HepG2 (cell line): ENCODE data around the gene CD101. TPM values are rescaled to one million over a fixed set of nuclear protein-coding genes. Genes with fewer than 3 reads are reported as not detected.

Source experiments
- ATAC-seq: fragments of 200-7000 bp; cut with Tn5 transposase; 3 replicates; pipeline ENCODE4 v1.9.1; 2020; ENCODE audit warnings: mild to moderate bottlenecking, moderate library complexity
- BruUV-seq: library from RNA; stranded (reverse); fragments of 400-500 nt; replicated peaks from 2 replicates; lab custom pipeline; 2021; lab: Mats Ljungman, UMichigan
- CTCF ChIA-PET: fragments of 300-600 bp; formaldehyde crosslinking; extraction: SDS; loops from one replicate; lab custom pipeline; 2021; ENCODE audit warnings: low total read pairs, inconsistent platforms, low intra/inter-chr PET ratio; lab: Yijun Ruan, JAX
- POLR2A ChIA-PET: fragments of 350-600 bp; sonication (Branson Sonifier 250); formaldehyde crosslinking; loops from one replicate; lab custom pipeline; 2020; ENCODE audit warnings: antibody characterized with exemption, inconsistent platforms; lab: Yijun Ruan, JAX
- DNase-seq: peaks from one replicate; pipeline ENCODE4 v3.0.0-alpha.2; 2015; ENCODE audit warnings: low spot score
- FAIRE-seq: peaks from 3 replicates; lab custom pipeline; 2011; peaks lifted over from hg19 to GRCh38; lab: Jason Lieb, UNC
- H2AFZ ChIP-seq: one replicate; pipeline ENCODE4 v1.6.1; 2011; ENCODE audit warnings: low read length, inconsistent platforms
- H3K27ac ChIP-seq: fragments of 300-600 bp; 3 replicates; pipeline ENCODE4 v1.8.0; 2011; ENCODE audit warnings: mixed run types, mild to moderate bottlenecking, mixed read lengths, low read length, inconsistent platforms; ENCODE audit not compliant: insufficient read depth; ENCODE audit errors: extremely low read length
- H3K27me3 ChIP-seq, 2 experiments: fragments of 200-600 bp in 1 of 2; 2 replicates in 1 of 2; 3 replicates in 1 of 2; pipeline versions ENCODE4 v1.6.0 to v1.8.0; 2011; ENCODE audit warnings: low read length in 2 of 2, mild to moderate bottlenecking in 2 of 2, moderate library complexity in 2 of 2, inconsistent platforms in 1 of 2; ENCODE audit not compliant: insufficient read depth in 2 of 2, control insufficient read depth in 1 of 2
- H3K36me3 ChIP-seq, 2 experiments: fragments of 200-600 bp in 1 of 2; replicated peaks in 1 of 2; 2 replicates in 1 of 2; 3 replicates in 1 of 2; pipeline versions ENCODE4 v1.5.1 to v1.8.0; 2011; ENCODE audit warnings: low read length in 2 of 2, inconsistent platforms in 1 of 2; ENCODE audit not compliant: insufficient read depth in 2 of 2, control insufficient read depth in 1 of 2
- H3K4me1 ChIP-seq: 2 replicates; pipeline ENCODE4 v1.5.1; 2012; ENCODE audit warnings: low read length, inconsistent platforms; ENCODE audit not compliant: insufficient read depth
- H3K4me2 ChIP-seq: 2 replicates; pipeline ENCODE4 v1.6.0; 2011; ENCODE audit warnings: low read depth, low read length, inconsistent platforms
- H3K4me3 ChIP-seq, 3 experiments: fragments of 200-600 bp in 1 of 3; sonication (generic), shearing (Covaris generic) in 1 of 3; replicated peaks in 1 of 3; 2 replicates each; pipeline ENCODE4 v1.5.1; 2011 to 2016; ENCODE audit warnings: low read length in 3 of 3, inconsistent platforms in 2 of 3, low read depth in 2 of 3, mild to moderate bottlenecking in 2 of 3, control low read depth in 1 of 3, mixed read lengths in 1 of 3; ENCODE audit not compliant: insufficient read depth in 1 of 3
- H3K79me2 ChIP-seq: one replicate; pipeline ENCODE4 v1.6.1; 2011; ENCODE audit warnings: low read length, inconsistent platforms; ENCODE audit not compliant: insufficient read depth
- H3K9ac ChIP-seq: 2 replicates; pipeline ENCODE4 v1.6.0; 2011; ENCODE audit warnings: mild to moderate bottlenecking, low read depth, low read length, inconsistent platforms; ENCODE audit not compliant: insufficient read depth
- H3K9me3 ChIP-seq: 2 replicates; pipeline ENCODE4 v1.5.1; 2012; ENCODE audit warnings: mild to moderate bottlenecking, low read length
- H4K20me1 ChIP-seq: 2 replicates; pipeline ENCODE4 v1.6.0; 2011; ENCODE audit warnings: inconsistent platforms, mild to moderate bottlenecking, low read length, moderate library complexity; ENCODE audit not compliant: insufficient read depth
- ZNF224 ChIP-seq: sonication (generic); formaldehyde crosslinking; IDR thresholded peaks from 2 replicates; pipeline ENCODE4 v1.5.0; 2020; ENCODE audit warnings: mild to moderate bottlenecking, missing genetic modification reagents
- ZNF530 ChIP-seq: sonication (generic); formaldehyde crosslinking; IDR thresholded peaks from 2 replicates; pipeline ENCODE4 v1.5.0; 2020; ENCODE audit warnings: low read depth, mild to moderate bottlenecking, missing genetic modification reagents
- WGBS: methylation state at CpG from one replicate; pipeline ENCODE4 v1.1.6; 2017; ENCODE audit warnings: low lambda C conversion rate; 5-methylcytosine and 5-hydroxymethylcytosine counted together
- in situ Hi-C: cut with HindIII; loops from 2 replicates; pipeline ENCODE4 v1.10.0; 2017; ENCODE audit warnings: low pct_unique_long_range_greater_than_20kb; ENCODE audit not compliant: extremely low pct_ligation_motif_present
- intact Hi-C: fragments of 100-400 bp; cut with micrococcal nuclease; formaldehyde crosslinking; loops from one replicate; pipeline ENCODE4 v1.10.0; 2022; ENCODE audit not compliant: unreplicated experiment
- polyA plus RNA-seq, 8 experiments: library from polyadenylated mRNA; depleted of rRNA in 3 of 8; stranded (reverse) in 7 of 8; unstranded in 1 of 8; fragments of >200 nt; fragmentation: Illumina TruSeq in 4 of 8; extraction: Trizol in 4 of 8; gene quantifications; 2 replicates each; pipeline versions ENCODE4 v1.2.1 to v1.2.3, GENCODE V29; 2011 to 2016; ENCODE audit warnings: low read depth in 4 of 8, missing spikeins in 1 of 8, mixed read lengths in 1 of 8; ENCODE audit not compliant: insufficient read depth in 1 of 8
- total RNA-seq, 5 experiments: library from RNA; depleted of rRNA; stranded (reverse); fragments of >200 nt; fragmentation: Illumina TruSeq; extraction: Trizol; gene quantifications; 2 replicates each; pipeline ENCODE4 v1.2.3, GENCODE V29; 2016; ENCODE audit warnings: low read depth in 1 of 5

The CD101 gene
- total and polyA plus RNA-seq, 2 of the 13 experiments (the other 11 are each of a cell fraction or from before 2014, with no cell fraction given), result 0.05 to 0.09 TPM

DNA sequence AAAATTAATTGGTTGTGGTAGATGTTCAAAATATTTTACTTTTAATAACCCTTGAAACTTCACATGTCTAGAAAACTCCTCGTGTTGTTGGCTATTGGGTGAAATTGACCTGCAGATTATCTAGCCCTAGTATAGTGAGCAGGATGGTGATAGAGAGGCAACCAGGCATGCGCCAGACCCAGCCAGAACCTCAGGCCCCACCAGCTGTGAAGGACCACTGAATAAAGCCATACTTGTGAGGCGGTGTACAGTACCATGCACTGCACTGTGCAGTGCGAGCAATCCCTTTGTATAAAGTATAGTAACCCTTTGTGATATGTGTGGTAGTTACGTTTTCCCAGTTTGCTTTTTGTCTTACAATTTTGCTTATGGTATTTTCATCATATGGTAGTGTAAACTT, 67.0 kb downstream of the CD101 start:
- CTCF ChIA-PET, result interaction anchor here (2.1 to 2.3 kb wide), 2 partner anchors 60 to 215 kb away, joined by 21 to 23 read pairs; no protein-coding TSS in a partner anchor
- TF ChIP-seq ZNF224 (CRISPR knock-in tag), result no peak
- ATAC-seq, result no peak
- no peak overlapping the region for H2AFZ ChIP-seq
- no peaks in the 10 kb centered on the region for H3K9me3 ChIP-seq
- no peaks in the 10 kb centered on the region for H3K79me2 ChIP-seq
- WGBS, result 90% methylated on average over 5 of the region's 5 CpGs
- H3K4me3 ChIP-seq, result no peak overlapping the region
- no peak overlapping the region for H3K4me2 ChIP-seq
- in situ Hi-C loops (loop anchor here (5.0 kb wide), 1 partner anchor 214 kb away; no protein-coding TSS in a partner anchor), intact Hi-C loops (loop anchor here (1.0 kb wide), 2 partner anchors 60 to 216 kb away; no protein-coding TSS in a partner anchor)
- FAIRE-seq, result no peak
- POLR2A ChIA-PET, result no interaction called here
- H3K4me1 ChIP-seq, result no peaks in the 10 kb centered on the region
- H3K36me3 ChIP-seq, result peaks cover 0 to 6% of the 10 kb centered on the region in 2 experiments; a peak in 1 of 5 replicates
- no peak overlapping the region for H3K27ac ChIP-seq
- no peaks in the 10 kb centered on the region for H3K27me3 ChIP-seq
- no peaks in the 10 kb centered on the region for H4K20me1 ChIP-seq
- H3K9ac ChIP-seq, result no peak overlapping the region
- no peak for DNase-seq
- no TSS peak for BruUV-seq

DNA sequence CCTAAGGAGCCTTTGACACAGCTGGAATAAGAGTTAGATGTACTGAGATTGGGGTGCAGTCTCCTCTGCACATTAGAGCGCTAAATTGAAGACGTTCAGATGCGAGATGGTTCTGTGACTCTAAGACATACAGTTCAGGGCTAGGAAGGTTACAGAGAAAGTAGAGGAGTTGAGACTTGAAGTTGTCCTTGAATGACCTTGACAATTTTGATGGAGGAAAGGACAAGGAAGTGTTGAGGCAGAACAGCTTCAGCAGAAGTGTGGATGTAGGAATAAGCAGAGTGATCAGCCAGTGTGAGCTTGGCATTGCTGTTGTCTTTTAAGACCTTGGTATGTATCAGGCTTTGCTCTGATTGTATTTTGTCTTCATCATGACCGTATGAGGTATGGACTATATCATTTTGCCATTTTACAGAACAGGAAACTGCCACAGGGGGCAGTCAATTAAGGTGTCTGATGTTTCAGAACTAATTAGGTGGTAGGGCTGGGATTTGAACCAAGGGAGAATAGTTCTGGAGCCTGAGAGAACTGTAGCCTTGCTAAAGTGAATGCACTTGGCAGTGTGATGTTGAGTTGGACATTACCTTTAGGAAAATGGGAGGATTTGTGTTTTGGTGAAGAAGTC, 67.8 kb downstream of the CD101 start:
- Histone ChIP-seq H3K4me1 (no peaks in the 10 kb centered on the region), H4K20me1 (no peaks in the 10 kb centered on the region), H3K9ac (no peak overlapping the region), H3K36me3 (peaks cover 0 to 8% of the 10 kb centered on the region in 2 experiments; a peak in 1 of 5 replicates), H3K4me3 (no peak overlapping the region), H3K27ac (no peak overlapping the region), H3K27me3 (no peaks in the 10 kb centered on the region), H3K79me2 (no peaks in the 10 kb centered on the region), H2AFZ (no peak overlapping the region), H3K4me2 (no peak overlapping the region), H3K9me3 (no peaks in the 10 kb centered on the region)
- no peak for TF ChIP-seq ZNF530 (CRISPR knock-in tag)
- 97% methylated on average over 4 of the region's 4 CpGs for WGBS
- ATAC-seq, result no peak
- ChIA-PET CTCF (interaction anchor here (2.3 kb wide), 1 partner anchor 59 kb away, joined by 23 read pairs; no protein-coding TSS in a partner anchor), POLR2A (no interaction called here)
- in situ Hi-C loops, result loop anchor here (5.0 kb wide), 1 partner anchor 213 kb away; no protein-coding TSS in a partner anchor
- intact Hi-C loops, result no loop called here
- no TSS peak for BruUV-seq
- DNase-seq, result no peak
- no peak for FAIRE-seq
